Duodenal mucosa (tissue), 2 donors: ENCODE data around the gene DLG4.

ENCODE experiments used
- H3K27ac ChIP-seq: one replicate; pipeline ENCODE4 v1.7.0; 2013; ENCODE audit warnings: low read depth, low read length
- H3K27me3 ChIP-seq, 2 donors: one replicate each; pipeline ENCODE4 v1.7.0; 2013; ENCODE audit warnings: low read length in 2 of 2, control low read depth in 1 of 2; ENCODE audit not compliant: insufficient read depth in 2 of 2, control insufficient read depth in 1 of 2
- H3K36me3 ChIP-seq, 2 donors: one replicate each; pipeline ENCODE4 v1.7.0; 2013; ENCODE audit warnings: low read length in 2 of 2, control low read depth in 1 of 2; ENCODE audit not compliant: insufficient read depth in 2 of 2, control insufficient read depth in 1 of 2
- H3K4me1 ChIP-seq, 2 donors: one replicate each; pipeline ENCODE4 v1.7.0; 2013; ENCODE audit warnings: low read length in 2 of 2, control low read depth in 1 of 2; ENCODE audit not compliant: insufficient read depth in 2 of 2, control insufficient read depth in 1 of 2
- H3K4me3 ChIP-seq, 2 donors: one replicate each; pipeline ENCODE4 v1.7.0; 2013; ENCODE audit warnings: low read length in 2 of 2, low read depth in 1 of 2
- H3K9ac ChIP-seq, 2 donors: one replicate each; pipeline ENCODE4 v1.7.0; 2013; ENCODE audit warnings: low read length in 2 of 2, low read depth in 1 of 2
- H3K9me3 ChIP-seq, 2 donors: one replicate each; pipeline ENCODE4 v1.7.0; 2013; ENCODE audit warnings: low read length in 2 of 2, control low read depth in 1 of 2; ENCODE audit not compliant: control insufficient read depth in 1 of 2

Gene DLG4

DNA sequence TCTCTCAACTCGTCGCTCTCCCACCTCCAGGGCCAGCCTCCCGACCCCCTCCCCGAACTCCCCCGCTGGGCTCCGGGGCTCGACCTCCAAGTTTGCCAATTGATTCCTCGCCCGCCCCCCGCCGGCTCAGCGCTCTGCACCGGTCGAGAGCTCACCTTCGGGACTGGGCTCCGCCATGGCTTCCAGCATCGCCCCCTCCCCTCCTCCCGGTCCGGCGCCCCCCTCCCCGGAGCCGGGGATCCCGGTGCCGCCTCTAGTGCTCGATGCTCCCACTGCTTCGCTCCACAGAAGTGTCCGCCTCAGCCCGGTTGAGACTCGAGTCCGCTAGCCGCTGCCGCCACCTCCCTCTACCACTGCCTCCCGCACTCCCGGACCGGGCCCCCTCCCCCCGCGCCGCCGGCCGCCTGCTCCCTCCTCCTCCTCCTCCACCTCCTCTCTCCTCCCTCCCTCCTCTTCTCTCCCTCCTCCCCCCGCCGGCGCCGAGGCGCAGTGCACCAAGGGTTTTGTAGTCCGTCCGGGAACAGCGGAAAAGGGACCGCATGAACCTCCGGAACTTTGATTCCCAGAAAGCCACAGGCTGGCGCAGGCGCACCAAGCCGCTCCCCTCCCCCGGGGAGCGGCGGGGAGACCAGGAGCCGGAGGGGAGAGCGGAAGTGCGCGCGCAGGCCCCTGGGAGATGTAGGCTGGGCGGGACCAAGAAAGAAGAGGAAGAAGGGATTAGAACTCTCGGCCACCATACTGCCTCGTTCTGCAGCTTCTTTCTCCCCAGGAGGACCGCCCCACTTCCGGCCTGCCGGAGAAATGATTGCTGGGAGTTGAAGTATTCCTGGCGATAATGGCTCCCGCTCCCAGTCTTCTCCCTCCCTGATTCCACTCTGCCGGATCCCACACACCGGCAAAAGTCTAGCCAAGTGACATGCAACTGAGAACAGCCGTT lies 19.7 kb upstream of the DLG4 start, which contains the start of gene PHF23:
Gene PHF23, minus strand, starts transcription at position 367 of the 937 bp plus-strand sequence. Its CDS starts 178 bp downstream, at position 189.
- H3K27me3 ChIP-seq, result no peaks in the 10 kb centered on the region
- H3K4me3 ChIP-seq, result peak within 1 kb of the TSS; percentile 94
- peaks cover 48 to 54% of the 10 kb centered on the region in 2 donors for H3K4me1 ChIP-seq
- H3K9me3 ChIP-seq, result no peaks in the 10 kb centered on the region
- H3K36me3 ChIP-seq, result peaks cover 20 to 38% of the 10 kb centered on the region in 2 donors
- peak within 1 kb of the TSS; percentile 78 to 92 for H3K9ac ChIP-seq
- H3K27ac ChIP-seq, result peak within 1 kb of the TSS; percentile 79

DNA sequence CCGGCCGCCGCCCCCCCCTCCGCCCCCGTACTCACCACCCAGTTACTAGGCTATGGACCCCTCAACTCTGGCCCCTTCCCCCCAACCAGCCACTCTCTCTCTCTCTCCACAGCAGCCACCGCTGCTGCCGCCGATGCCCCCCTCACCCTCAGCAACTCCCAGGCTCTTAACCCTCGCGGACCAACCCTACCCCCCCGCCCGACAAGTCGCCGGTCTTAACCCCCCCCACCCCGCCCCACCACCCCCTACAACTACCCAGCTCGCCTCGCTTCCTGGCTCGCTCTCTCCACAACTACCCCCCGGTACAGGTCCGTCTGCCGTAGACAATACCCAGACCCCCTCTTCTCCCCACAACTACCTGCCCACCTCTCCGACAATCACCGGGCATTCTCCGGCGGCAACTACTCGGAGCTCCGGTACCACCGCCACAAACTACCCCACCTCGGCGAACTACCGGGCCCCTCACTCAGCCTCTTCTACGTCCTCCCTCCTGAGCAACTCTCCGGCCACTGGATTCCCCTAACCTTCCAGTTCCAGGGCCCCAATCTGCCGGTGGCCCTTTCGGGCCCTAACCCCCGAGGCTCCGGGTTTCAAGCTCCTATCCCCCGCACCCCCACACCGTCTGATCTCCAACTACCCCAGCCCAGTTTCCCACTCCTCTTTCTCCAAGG lies 18.9 kb upstream of the DLG4 start:
- peak overlapping the region; percentile 78 to 92 for H3K9ac ChIP-seq
- no peaks in the 10 kb centered on the region for H3K27me3 ChIP-seq
- H3K27ac ChIP-seq, result peak overlapping the region; percentile 79
- H3K4me1 ChIP-seq, result peaks cover 51 to 52% of the 10 kb centered on the region in 2 donors
- H3K4me3 ChIP-seq, result peak overlapping the region; percentile 90 to 94
- H3K36me3 ChIP-seq, result peaks cover 16 to 30% of the 10 kb centered on the region in 2 donors
- H3K9me3 ChIP-seq, result no peaks in the 10 kb centered on the region

DNA sequence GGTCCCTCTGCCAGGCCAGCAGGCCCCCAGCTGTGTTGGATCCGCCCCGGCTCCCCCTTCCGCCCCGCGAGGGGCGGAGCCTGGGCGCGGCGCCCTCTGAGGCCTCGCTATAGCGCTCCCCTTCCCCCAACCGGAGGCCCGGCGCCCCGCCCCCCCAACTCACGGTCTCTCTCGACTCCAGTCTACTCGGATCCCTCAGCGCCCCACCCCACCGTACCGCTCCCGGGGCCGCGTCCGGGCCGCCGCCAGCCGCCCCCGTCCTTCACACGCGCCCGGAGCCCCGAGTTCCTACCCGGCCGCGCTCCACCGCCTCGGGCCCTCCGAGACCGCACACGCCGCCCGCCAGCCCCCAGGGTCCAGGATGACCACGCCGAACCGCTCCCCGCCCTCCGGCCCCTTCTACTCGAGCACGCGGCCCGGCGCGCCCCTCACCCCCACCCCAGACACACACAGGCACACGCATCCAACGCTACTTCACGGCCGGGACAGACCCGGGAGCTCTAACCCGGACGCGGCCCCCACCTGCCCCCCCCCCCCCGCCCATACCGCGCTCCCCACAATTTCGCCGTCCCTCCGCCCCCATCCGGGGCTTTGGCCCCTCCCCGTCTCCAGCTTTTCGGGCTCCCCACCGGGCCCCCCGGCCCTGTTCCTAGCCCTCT lies 18.3 kb upstream of the DLG4 start:
- H3K27ac ChIP-seq, result peak overlapping the region; percentile 85
- peaks cover 52 to 53% of the 10 kb centered on the region in 2 donors for H3K4me1 ChIP-seq
- no peaks in the 10 kb centered on the region for H3K9me3 ChIP-seq
- no peaks in the 10 kb centered on the region for H3K27me3 ChIP-seq
- peak overlapping the region; percentile 43 to 92 for H3K9ac ChIP-seq
- H3K4me3 ChIP-seq, result peak overlapping the region; percentile 90 to 94
- peaks cover 16 to 30% of the 10 kb centered on the region in 2 donors for H3K36me3 ChIP-seq

DNA sequence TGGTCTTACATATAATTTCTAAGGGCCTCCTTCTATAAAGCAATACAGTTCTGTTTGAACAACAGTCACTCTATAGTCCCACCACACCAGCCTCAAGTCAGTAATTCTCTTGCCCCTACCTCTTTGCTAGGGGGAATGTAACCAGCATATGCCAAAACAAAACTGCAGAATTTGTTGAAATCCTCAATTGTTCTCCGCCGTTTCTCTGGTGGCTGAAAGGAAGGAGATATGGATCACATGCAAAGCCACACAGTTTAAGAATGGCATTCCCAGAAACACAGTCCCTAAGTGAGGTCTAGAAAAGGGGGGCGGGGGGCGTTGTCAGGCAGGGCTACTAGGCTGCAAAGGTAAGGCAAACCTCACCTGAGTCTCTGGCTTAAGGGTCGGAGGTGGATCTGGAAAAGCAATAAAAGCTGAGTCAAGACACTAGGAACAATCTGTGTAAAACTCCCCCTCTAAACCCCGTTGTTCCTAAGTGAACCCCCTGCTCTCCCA lies 17.7 kb upstream of the DLG4 start:
- Histone ChIP-seq H3K36me3 (peaks cover 16 to 30% of the 10 kb centered on the region in 2 donors), H3K9ac (peak overlapping the region in 1 of 2 donors; percentile 32), H3K4me1 (peaks cover 56 to 57% of the 10 kb centered on the region in 2 donors), H3K27ac (peak overlapping the region; percentile 85), H3K27me3 (no peaks in the 10 kb centered on the region), H3K9me3 (no peaks in the 10 kb centered on the region), H3K4me3 (peak overlapping the region; percentile 73 to 94)

DNA sequence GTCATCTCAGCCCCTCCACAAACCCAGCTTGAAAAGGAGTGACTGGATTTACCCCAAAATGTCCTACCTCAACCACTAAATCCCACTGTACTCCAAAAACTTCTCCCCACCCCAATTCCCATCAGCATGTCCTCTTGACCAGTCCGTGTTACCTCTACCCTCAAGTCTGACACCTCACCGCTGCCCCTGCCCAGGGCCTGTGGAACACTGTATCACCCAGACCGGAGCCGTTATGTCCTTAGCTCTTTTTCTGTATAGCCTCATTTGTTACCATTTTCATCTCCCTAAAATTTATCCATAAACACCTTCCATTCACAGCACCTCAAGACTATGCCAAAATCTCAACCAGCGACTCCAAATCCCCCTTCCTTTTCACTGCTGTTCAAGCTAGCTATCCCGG lies 17.2 kb upstream of the DLG4 start:
- Histone ChIP-seq H3K4me1 (peaks cover 58 to 62% of the 10 kb centered on the region in 2 donors), H3K4me3 (peak overlapping the region; percentile 73 to 94), H3K9ac (no peak overlapping the region), H3K27me3 (no peaks in the 10 kb centered on the region), H3K27ac (no peak overlapping the region), H3K36me3 (peaks cover 16 to 30% of the 10 kb centered on the region in 2 donors), H3K9me3 (no peaks in the 10 kb centered on the region)

DNA sequence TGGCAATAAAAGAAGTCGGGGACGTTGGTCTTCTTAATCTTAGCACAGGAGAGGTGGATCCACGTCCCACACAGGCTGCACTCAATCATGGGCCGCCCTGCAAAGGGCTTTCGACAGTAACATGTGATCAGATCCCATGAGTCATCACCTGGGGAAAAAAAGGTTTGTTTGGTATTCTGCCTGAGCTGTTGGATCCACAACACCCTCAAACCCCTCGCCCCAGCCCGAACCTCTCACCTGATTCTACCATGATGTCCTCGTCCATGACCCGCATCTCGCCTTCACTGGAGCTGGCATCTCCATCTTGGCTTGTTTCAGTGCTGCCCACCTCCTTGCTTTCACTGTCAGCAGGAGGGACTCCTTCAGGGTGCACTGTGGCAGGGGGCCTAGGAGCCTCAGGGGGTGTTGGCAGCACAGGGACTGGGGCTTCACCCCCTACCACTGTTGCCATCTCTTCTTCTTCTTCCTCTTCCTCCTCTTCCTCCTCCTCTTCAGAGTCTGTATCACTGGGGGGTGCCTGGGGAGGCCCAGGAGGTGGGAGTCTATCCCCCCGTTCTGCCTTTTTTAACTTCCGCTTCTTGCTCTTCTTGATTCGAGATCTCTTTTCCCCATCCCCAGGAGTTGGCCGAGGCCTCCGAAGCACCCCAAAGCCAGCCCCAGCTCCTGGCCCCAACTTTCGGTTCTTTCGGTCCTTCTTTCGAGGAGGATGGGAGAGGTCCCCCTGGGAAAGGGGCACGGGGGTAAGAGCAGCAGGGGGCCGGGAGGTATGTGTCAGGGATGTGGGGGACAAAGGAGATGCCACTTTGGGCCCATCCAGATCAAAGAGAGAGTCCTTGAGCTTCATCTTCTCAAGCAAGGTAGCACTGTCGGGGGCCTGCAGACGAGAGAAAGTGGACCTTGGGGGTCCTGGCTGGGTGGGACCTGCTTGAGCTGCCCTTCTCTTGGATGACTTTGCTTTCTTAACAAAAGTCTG lies 16.3 kb upstream of the DLG4 start:
- Histone ChIP-seq H3K27me3 (no peaks in the 10 kb centered on the region), H3K27ac (no peak overlapping the region), H3K4me3 (no peak overlapping the region), H3K9me3 (no peaks in the 10 kb centered on the region), H3K9ac (no peak overlapping the region), H3K4me1 (peaks cover 52 to 57% of the 10 kb centered on the region in 2 donors), H3K36me3 (peaks cover 16 to 28% of the 10 kb centered on the region in 2 donors)

DNA sequence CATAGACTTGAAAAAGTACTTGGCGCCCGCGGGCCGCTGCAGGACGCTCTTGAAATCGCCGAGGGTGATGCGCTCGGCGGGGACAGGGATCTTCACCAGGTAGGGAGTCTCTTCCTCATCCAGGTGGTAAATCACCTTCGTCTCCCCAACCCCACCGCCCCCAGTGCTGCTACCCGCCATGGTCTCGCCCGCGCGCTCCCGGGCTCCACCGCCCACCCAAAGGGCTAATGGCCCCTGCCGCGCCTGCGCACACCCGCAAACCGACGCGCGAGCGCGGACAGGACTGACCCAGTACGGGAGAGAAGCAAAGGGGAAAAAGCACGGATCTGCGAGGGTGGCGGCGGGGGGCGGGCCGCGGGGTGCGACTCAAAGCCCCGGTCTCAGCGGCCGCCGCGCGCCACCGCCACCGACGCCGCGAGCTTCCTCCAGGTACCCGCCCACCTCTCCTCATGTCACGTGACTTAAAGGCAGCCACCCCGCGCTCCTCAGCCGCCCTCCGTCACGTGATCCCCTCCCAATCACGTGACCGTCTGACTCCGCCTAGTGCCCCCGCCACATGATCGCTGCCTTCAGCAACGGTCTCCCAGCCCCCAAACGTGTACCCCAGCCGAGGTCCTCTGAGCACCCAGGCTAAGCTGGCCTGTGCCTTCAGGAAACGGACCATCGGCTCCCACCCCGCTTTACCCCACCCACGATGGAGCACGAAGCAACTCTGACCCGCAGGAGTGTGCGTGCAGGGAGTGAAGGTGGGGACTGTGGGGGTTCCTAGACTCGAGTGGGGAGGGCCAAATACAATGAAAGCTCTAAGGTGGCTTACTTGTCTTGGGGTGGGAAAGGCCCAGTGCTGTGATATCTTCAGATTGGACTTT lies 14.7 kb upstream of the DLG4 start, which contains the start of gene DVL2:
Gene DVL2, minus strand, starts transcription at position 435 of the 869 bp plus-strand sequence. Its CDS starts 255 bp downstream, at position 180.
- H3K36me3 ChIP-seq, result peaks cover 14 to 32% of the 10 kb centered on the region in 2 donors
- H3K4me3 ChIP-seq, result peak within 1 kb of the TSS; percentile 90 to 96
- no peaks in the 10 kb centered on the region for H3K9me3 ChIP-seq
- no peaks in the 10 kb centered on the region for H3K27me3 ChIP-seq
- H3K9ac ChIP-seq, result peak within 1 kb of the TSS; percentile 64 to 92
- H3K4me1 ChIP-seq, result peaks cover 39 to 45% of the 10 kb centered on the region in 2 donors
- H3K27ac ChIP-seq, result peak within 1 kb of the TSS; percentile 86

DNA sequence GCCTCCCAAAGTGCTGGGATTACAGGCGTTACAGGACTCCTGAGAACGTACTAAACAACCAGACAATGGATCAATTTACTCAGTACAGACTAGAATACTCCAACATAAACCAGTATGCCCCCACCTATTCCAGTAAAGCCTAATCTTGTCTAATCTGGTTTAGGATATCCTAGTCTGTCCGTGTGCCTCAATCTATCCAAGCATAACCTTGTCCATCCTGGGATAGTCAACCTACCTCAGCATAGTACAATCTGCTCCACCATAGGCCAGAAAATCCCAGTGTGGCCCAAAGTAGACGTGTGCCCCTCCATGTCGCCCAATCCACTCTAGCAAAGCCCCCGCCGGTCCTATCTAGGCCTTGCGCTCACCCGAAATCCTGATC lies 14.1 kb upstream of the DLG4 start:
- peak overlapping the region; percentile 86 for H3K27ac ChIP-seq
- H3K4me1 ChIP-seq, result peaks cover 39 to 45% of the 10 kb centered on the region in 2 donors
- peak overlapping the region; percentile 64 to 92 for H3K9ac ChIP-seq

More for the DNA sequence above, 14.1 kb upstream of the DLG4 start:
- H3K27me3 ChIP-seq, result no peaks in the 10 kb centered on the region
- no peaks in the 10 kb centered on the region for H3K9me3 ChIP-seq
- H3K4me3 ChIP-seq, result peak overlapping the region; percentile 90 to 96
- H3K36me3 ChIP-seq, result peaks cover 15 to 38% of the 10 kb centered on the region in 2 donors
